B cell (primary cell): ENCODE measurements around the gene TCIRG1. TPM values are rescaled to one million over a fixed set of nuclear protein-coding genes. Genes with fewer than 3 reads are reported as not detected.
A peak's percentile ranks its signal among the peaks of the same experiment; 100 is the strongest.

Experiments used
- ATAC-seq: fragments of 200-7000 bp; cut with Tn5 transposase; one replicate; pipeline ENCODE4 v1.10.0; 2021; ENCODE audit warnings: low read depth, mild to moderate bottlenecking, moderate number of reproducible peaks, moderate library complexity
- CTCF ChIA-PET: fragments of 350-600 bp; sonication (Branson Sonifier 250); formaldehyde crosslinking; loops from one replicate; lab custom pipeline; 2021; ENCODE audit warnings: antibody characterized with exemption, inconsistent platforms; lab: Charles Lee
- POLR2A ChIA-PET: fragments of 350-600 bp; sonication (Branson Sonifier 250); formaldehyde crosslinking; loops from one replicate; lab custom pipeline; 2021; ENCODE audit warnings: antibody characterized with exemption; lab: Charles Lee
- DNase-seq: peaks from one replicate; pipeline ENCODE4 v3.0.0; 2013
- H2AFZ ChIP-seq: 2 replicates; pipeline ENCODE4 v1.6.1; 2012; ENCODE audit warnings: mild to moderate bottlenecking, low read depth, low read length; ENCODE audit not compliant: insufficient read depth, poor library complexity, severe bottlenecking
- H3K27ac ChIP-seq, 2 donors: 1 replicate in 1 of 2; 2 replicates in 1 of 2; pipeline ENCODE4 v1.5.1; 2012 to 2013; ENCODE audit warnings: low read length in 2 of 2, mild to moderate bottlenecking in 2 of 2, moderate library complexity in 1 of 2
- H3K27me3 ChIP-seq, 4 experiments: fragments of 200-600 bp in 1 of 4; sonication (generic) in 1 of 4; replicated peaks in 1 of 4; 1 replicate in 2 of 4; 2 replicates in 2 of 4; pipeline versions ENCODE4 v1.6.1 to v1.7.0; 2013 to 2016; ENCODE audit warnings: low read length in 3 of 4, mild to moderate bottlenecking in 2 of 4, mixed read lengths in 1 of 4, moderate library complexity in 1 of 4; ENCODE audit not compliant: insufficient read depth in 4 of 4, control insufficient read depth in 3 of 4; ENCODE audit errors: control extremely low read depth in 1 of 4
- H3K36me3 ChIP-seq, 2 experiments: replicated peaks in 1 of 2; 1 replicate in 1 of 2; 2 replicates in 1 of 2; pipeline versions ENCODE4 v1.6.1 to v1.7.1; 2013; ENCODE audit warnings: low read length in 1 of 2; ENCODE audit not compliant: insufficient read depth in 2 of 2, control insufficient read depth in 1 of 2; ENCODE audit errors: control extremely low read depth in 1 of 2, extremely low read depth in 1 of 2
- H3K4me1 ChIP-seq, 2 donors: fragments of 200-600 bp in 1 of 2; sonication (generic) in 1 of 2; 1 replicate in 1 of 2; 2 replicates in 1 of 2; pipeline versions ENCODE4 v1.5.1 to v1.6.1; 2013 to 2017; ENCODE audit warnings: low read length in 2 of 2; ENCODE audit not compliant: control insufficient read depth in 2 of 2, insufficient read depth in 2 of 2
- H3K4me2 ChIP-seq: replicated peaks from 2 replicates; pipeline ENCODE3; 2012; ENCODE audit warnings: mild to moderate bottlenecking, low read depth, low read length; ENCODE audit not compliant: poor library complexity, severe bottlenecking
- H3K4me3 ChIP-seq, 5 experiments: fragments of 200-600 bp in 1 of 5; sonication (generic) in 1 of 5; 1 replicate in 3 of 5; 2 replicates in 2 of 5; pipeline versions ENCODE4 v1.5.1 to v1.7.0; 2011 to 2016; ENCODE audit warnings: low read length in 4 of 5, mild to moderate bottlenecking in 4 of 5, low read depth in 2 of 5, control low read depth in 1 of 5, moderate library complexity in 1 of 5; ENCODE audit not compliant: insufficient read depth in 1 of 5; ENCODE audit errors: control extremely low read depth in 1 of 5, extremely low read depth in 1 of 5
- H3K79me2 ChIP-seq: fragments of 200-600 bp; sonication (generic); one replicate; pipeline ENCODE4 v1.6.0; 2016; ENCODE audit warnings: low read length; ENCODE audit not compliant: control insufficient read depth, insufficient read depth
- H3K9ac ChIP-seq: fragments of 200-600 bp; sonication (generic); 2 replicates; pipeline ENCODE4 v1.6.1; 2017; ENCODE audit warnings: mild to moderate bottlenecking, low read length, moderate library complexity
- H3K9me3 ChIP-seq, 3 donors: one replicate each; pipeline versions ENCODE4 v1.6.1 to v1.7.1; 2013; ENCODE audit warnings: low read length in 2 of 3; ENCODE audit not compliant: control insufficient read depth in 2 of 3, insufficient read depth in 1 of 3; ENCODE audit errors: control extremely low read depth in 1 of 3
- H4K20me1 ChIP-seq: 2 replicates; pipeline ENCODE4 v1.6.0; 2012; ENCODE audit warnings: mild to moderate bottlenecking, low read length; ENCODE audit not compliant: insufficient read depth, control insufficient read depth, poor library complexity, severe bottlenecking
- H3K27ac Mint-ChIP-seq: one replicate; pipeline ENCODE4 v1.8.0; 2021; ENCODE audit warnings: mixed read lengths
- H3K27me3 Mint-ChIP-seq: one replicate; pipeline ENCODE4 v1.8.0; 2021; ENCODE audit warnings: mixed read lengths
- H3K4me1 Mint-ChIP-seq: one replicate; pipeline ENCODE4 v1.8.0; 2021; ENCODE audit warnings: mixed read lengths
- H3K4me3 Mint-ChIP-seq: one replicate; pipeline ENCODE4 v1.8.0; 2021; ENCODE audit warnings: mixed read lengths
- H3K9me3 Mint-ChIP-seq: one replicate; pipeline ENCODE4 v1.8.0; 2022; ENCODE audit warnings: mixed read lengths; ENCODE audit not compliant: insufficient read depth
- EZH2 ChIP-seq: IDR thresholded peaks from 2 replicates; pipeline ENCODE4 v1.6.1; 2012; ENCODE audit warnings: borderline replicate concordance, low read depth, mild to moderate bottlenecking, moderate library complexity, low read length; ENCODE audit not compliant: insufficient read depth, poor library complexity, severe bottlenecking
- WGBS: methylation state at CpG from one replicate; pipeline ENCODE4 v1.1.5; 2013; ENCODE audit warnings: missing lambda C conversion rate; ENCODE audit not compliant: insufficient coverage; 5-methylcytosine and 5-hydroxymethylcytosine counted together
- intact Hi-C: fragments of 100-400 bp; cut with micrococcal nuclease; formaldehyde crosslinking; loops from one replicate; pipeline ENCODE4 v1.10.0; 2022
- polyA plus RNA-seq: library from polyadenylated mRNA; depleted of rRNA; stranded (reverse); fragments of >200 nt; gene quantifications from 2 replicates; pipeline ENCODE4 v1.2.3, GENCODE V29; 2012
- total RNA-seq, 2 donors: library from RNA; stranded (reverse); fragments of 120-200 nt in 1 of 2; gene quantifications; 1 replicate in 1 of 2; 2 replicates in 1 of 2; pipeline versions ENCODE4 v1.2.3 to v1.2.4, GENCODE V29; 2013 to 2022
- TF ChIP-seq, protein P1 (sequence below): fragments of 200-600 bp; IDR thresholded peaks from one replicate; pipeline ENCODE4 v1.8.0; 2022; ENCODE audit warnings: antibody characterized with exemption, mild to moderate bottlenecking

TCIRG1 gene
- total and polyA plus RNA-seq, 2 donors (not counting 1 experiment from before 2014, with no cell fraction given), result 305 to 725 TPM

DNA sequence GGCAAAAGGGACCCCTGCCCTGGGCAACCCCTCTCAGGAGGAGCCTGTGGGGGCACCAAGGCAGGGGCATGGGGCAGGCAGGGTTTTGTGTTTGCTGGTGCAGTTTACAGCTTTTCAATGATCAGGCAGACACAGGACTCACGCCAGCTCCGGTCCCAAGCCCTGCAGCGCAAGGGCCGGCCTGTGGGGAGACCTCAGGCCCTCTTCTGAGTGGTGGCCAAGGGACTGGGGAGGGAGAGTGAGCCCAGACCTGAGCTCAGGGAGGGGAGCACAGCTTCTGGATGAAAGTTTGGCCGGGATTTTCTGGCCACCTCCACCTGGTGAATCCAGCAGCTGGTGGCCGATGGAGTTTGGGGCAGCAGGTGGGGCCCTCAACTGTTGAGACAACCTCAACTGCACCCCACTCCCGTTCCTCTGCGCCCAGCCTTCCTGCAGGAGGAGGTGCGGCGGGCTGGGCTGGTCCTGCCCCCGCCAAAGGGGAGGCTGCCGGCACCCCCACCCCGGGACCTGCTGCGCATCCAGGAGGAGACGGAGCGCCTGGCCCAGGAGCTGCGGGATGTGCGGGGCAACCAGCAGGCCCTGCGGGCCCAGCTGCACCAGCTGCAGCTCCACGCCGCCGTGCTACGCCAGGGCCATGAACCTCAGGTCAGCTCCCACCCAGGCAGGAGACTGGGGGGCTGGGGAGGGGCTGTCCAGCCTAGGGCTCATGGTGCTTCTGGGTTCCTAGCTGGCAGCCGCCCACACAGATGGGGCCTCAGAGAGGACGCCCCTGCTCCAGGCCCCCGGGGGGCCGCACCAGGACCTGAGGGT lies 3.6 kb downstream of the TCIRG1 start:
- ChIA-PET CTCF (interaction anchor here (2.5 kb wide), 1 partner anchor 33 kb away, joined by 8 read pairs; the partner anchor contains the start of gene ALDH3B1), POLR2A (no interaction called here)
- no peak overlapping the region for H3K4me3 ChIP-seq
- H2AFZ ChIP-seq, result no peak overlapping the region
- TF ChIP-seq, protein P1, sequence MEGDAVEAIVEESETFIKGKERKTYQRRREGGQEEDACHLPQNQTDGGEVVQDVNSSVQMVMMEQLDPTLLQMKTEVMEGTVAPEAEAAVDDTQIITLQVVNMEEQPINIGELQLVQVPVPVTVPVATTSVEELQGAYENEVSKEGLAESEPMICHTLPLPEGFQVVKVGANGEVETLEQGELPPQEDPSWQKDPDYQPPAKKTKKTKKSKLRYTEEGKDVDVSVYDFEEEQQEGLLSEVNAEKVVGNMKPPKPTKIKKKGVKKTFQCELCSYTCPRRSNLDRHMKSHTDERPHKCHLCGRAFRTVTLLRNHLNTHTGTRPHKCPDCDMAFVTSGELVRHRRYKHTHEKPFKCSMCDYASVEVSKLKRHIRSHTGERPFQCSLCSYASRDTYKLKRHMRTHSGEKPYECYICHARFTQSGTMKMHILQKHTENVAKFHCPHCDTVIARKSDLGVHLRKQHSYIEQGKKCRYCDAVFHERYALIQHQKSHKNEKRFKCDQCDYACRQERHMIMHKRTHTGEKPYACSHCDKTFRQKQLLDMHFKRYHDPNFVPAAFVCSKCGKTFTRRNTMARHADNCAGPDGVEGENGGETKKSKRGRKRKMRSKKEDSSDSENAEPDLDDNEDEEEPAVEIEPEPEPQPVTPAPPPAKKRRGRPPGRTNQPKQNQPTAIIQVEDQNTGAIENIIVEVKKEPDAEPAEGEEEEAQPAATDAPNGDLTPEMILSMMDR, result no peak
- TF ChIP-seq EZH2, result no peak
- H3K36me3 ChIP-seq, result peaks cover 0 to 36% of the 10 kb centered on the region in 2 experiments
- ATAC-seq (no peak), DNase-seq (no peak)
- H3K4me2 ChIP-seq, result no peak overlapping the region
- H4K20me1 ChIP-seq, result peaks cover 33% of the 10 kb centered on the region
- no peaks in the 10 kb centered on the region for H3K27me3 ChIP-seq
- H3K27ac ChIP-seq, result no peak overlapping the region
- intact Hi-C loops, result no loop called here
- 95% methylated on average over 26 of the region's 27 CpGs for WGBS
- peak overlapping the region; percentile 10 for H3K27ac Mint-ChIP-seq
- no peaks in the 10 kb centered on the region for H3K9me3 ChIP-seq
- H3K9ac ChIP-seq, result no peak overlapping the region
- H3K79me2 ChIP-seq, result peaks cover 33% of the 10 kb centered on the region
- no peaks in the 10 kb centered on the region for H3K27me3 Mint-ChIP-seq
- peaks cover 18 to 37% of the 10 kb centered on the region in 2 donors for H3K4me1 ChIP-seq
- H3K9me3 Mint-ChIP-seq, result no peaks in the 10 kb centered on the region
- H3K4me1 Mint-ChIP-seq, result peaks cover 23% of the 10 kb centered on the region
- no peak overlapping the region for H3K4me3 Mint-ChIP-seq

GRCh38 chr11:68043029-68043348 lies 4.2 kb downstream of the TCIRG1 start:
- peaks cover 33% of the 10 kb centered on the region for H4K20me1 ChIP-seq
- TF ChIP-seq, protein P1, result no peak
- TF ChIP-seq EZH2, result no peak
- H3K4me1 Mint-ChIP-seq, result peaks cover 20% of the 10 kb centered on the region
- H3K36me3 ChIP-seq, result peaks cover 0 to 41% of the 10 kb centered on the region in 2 experiments
- peaks cover 33% of the 10 kb centered on the region for H3K79me2 ChIP-seq
- H3K27ac ChIP-seq, result no peak overlapping the region
- H2AFZ ChIP-seq, result no peak overlapping the region
- 96% methylated on average over 5 of the region's 8 CpGs for WGBS
- no peak overlapping the region for H3K4me3 ChIP-seq
- H3K4me1 ChIP-seq, result peaks cover 18 to 35% of the 10 kb centered on the region in 2 donors
- ChIA-PET POLR2A (no interaction called here), CTCF (no interaction called here)
- no peaks in the 10 kb centered on the region for H3K27me3 ChIP-seq
- H3K9ac ChIP-seq, result no peak overlapping the region
- H3K27me3 Mint-ChIP-seq, result no peaks in the 10 kb centered on the region
- no peak overlapping the region for H3K4me2 ChIP-seq
- DNase-seq (no peak), ATAC-seq (no peak)
- H3K9me3 Mint-ChIP-seq, result no peaks in the 10 kb centered on the region
- intact Hi-C loops, result no loop called here
- no peaks in the 10 kb centered on the region for H3K9me3 ChIP-seq
- no peak overlapping the region for H3K4me3 Mint-ChIP-seq
- no peak overlapping the region for H3K27ac Mint-ChIP-seq
